Tibial nerve (tissue), 4 donors: ENCODE results near the gene STEAP1B. TPM values are rescaled to one million over a fixed set of nuclear protein-coding genes. Genes with fewer than 3 reads are reported as not detected.

ENCODE experiments used
- DNase-seq, 2 donors: peaks; one replicate each; pipeline ENCODE4 v3.0.0-alpha.2; 2019; ENCODE audit warnings: low spot score in 2 of 2
- H3K27ac ChIP-seq, 4 donors: fragments of 200-600 bp; sonication (generic) in 3 of 4; one replicate each; pipeline ENCODE4 v1.5.1; 2017 to 2019; ENCODE audit warnings: mild to moderate bottlenecking in 1 of 4
- H3K27me3 ChIP-seq, 2 donors: fragments of 200-600 bp; sonication (generic) in 1 of 2; one replicate each; pipeline versions ENCODE4 v1.5.1 to v1.6.0; 2017 to 2019
- H3K36me3 ChIP-seq, 3 donors: fragments of 200-600 bp; sonication (generic); one replicate each; pipeline ENCODE4 v1.5.1; 2018 to 2019
- H3K4me1 ChIP-seq, 4 donors: fragments of 200-600 bp; sonication (generic) in 3 of 4; one replicate each; pipeline ENCODE4 v1.5.1; 2017 to 2019
- H3K4me3 ChIP-seq, 4 donors: fragments of 200-600 bp; sonication (generic) in 3 of 4; one replicate each; pipeline ENCODE4 v1.5.1; 2017 to 2019; ENCODE audit warnings: mild to moderate bottlenecking in 1 of 4, moderate library complexity in 1 of 4
- H3K9me3 ChIP-seq, 4 donors: fragments of 200-600 bp; sonication (generic) in 3 of 4; one replicate each; pipeline ENCODE4 v1.5.1; 2017 to 2019
- CTCF ChIP-seq, 5 experiments: fragments of 200-600 bp in 3 of 5; fragments of 450-650 bp in 2 of 5; sonication (generic) in 3 of 5; IDR thresholded peaks; one replicate each; pipeline ENCODE4 v1.5.1; 2016 to 2019; ENCODE audit warnings: antibody characterized with exemption in 5 of 5, mild to moderate bottlenecking in 3 of 5, moderate library complexity in 2 of 5
- EP300 ChIP-seq, 2 donors: sonication (generic); formaldehyde crosslinking; IDR thresholded peaks; one replicate each; pipeline ENCODE4 v1.6.1; 2017; ENCODE audit warnings: antibody characterized with exemption in 2 of 2, mild to moderate bottlenecking in 1 of 2
- POLR2A ChIP-seq, 2 donors: fragments of 450-650 bp; IDR thresholded peaks; one replicate each; pipeline ENCODE4 v1.6.1; 2017; ENCODE audit warnings: antibody characterized with exemption in 2 of 2, mild to moderate bottlenecking in 2 of 2, moderate library complexity in 2 of 2
- WGBS, 2 donors: methylation state at CpG; one replicate each; pipeline ENCODE4 v1.1.5; 2018; 5-methylcytosine and 5-hydroxymethylcytosine counted together
- total RNA-seq, 4 donors: library from RNA; depleted of rRNA; stranded (reverse); fragments of >200 nt; gene quantifications; one replicate each; pipeline ENCODE4 v1.1.0, GENCODE V29; 2016

Gene STEAP1B
- total RNA-seq, 4 donors from 2014 or later, result 4.2 to 20.5 (median 14.0) TPM

DNA sequence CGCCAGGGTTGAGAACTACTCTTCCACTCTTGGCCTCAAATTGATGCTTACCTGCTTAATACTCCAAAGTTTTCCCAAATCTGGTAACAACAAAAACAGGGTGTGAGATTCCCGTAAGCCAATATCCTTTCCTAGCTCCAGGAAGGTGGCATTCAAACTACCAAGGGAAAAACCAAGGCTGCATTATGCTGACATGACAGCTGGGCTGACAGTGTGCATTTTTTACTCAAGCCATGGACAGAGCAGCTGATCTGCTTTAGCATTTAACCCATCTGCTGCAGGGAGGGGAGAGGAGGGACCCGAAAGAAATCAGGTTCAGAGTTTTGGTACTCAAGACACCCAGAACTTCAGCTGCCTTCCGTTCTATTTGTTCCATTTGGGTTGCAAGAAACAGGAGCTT, 93.3 kb downstream of the STEAP1B start:
- DNase-seq, result no peak
- Histone ChIP-seq H3K4me1 (no peaks in the 10 kb centered on the region), H3K4me3 (no peak overlapping the region), H3K27ac (no peak overlapping the region), H3K27me3 (no peaks in the 10 kb centered on the region), H3K9me3 (no peaks in the 10 kb centered on the region), H3K36me3 (no peaks in the 10 kb centered on the region)
- TF ChIP-seq CTCF (IDR thresholded peaks at IDR 0.05), result no peak
- TF ChIP-seq POLR2A (IDR thresholded peaks at IDR 0.05), result no peak
- WGBS, 2 donors, result 96 to 99% methylated on average over 4 of the region's 4 CpGs

DNA sequence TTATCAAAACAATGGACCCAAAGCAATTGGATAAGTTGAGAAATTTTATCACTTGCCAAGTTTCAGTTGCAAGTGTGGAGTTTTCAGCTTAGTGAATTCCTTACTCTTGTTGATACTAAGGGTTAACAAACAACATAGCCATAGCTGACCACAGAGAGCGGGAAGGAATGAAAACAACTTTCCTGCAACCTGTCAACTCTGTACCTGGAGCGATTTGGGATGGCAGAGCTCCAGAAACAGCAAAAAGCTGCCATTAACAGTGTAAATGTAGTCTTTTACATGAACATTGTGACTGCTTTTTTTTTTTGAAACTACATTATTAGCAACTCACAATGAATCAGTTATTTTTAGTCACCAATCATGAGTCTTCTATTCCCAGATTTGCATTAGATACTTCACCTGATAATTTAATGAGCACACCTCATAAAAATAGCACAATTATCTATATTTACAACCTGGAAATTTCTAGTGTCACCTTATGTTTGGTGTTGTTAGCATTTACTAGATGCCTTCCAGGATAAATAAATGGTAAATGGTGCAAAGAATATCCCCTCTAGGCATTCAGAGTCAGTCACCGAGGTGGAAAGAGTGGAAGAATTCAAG, 95.5 kb downstream of the STEAP1B start:
- no peak for DNase-seq
- no peak for TF ChIP-seq EP300 (IDR thresholded peaks at IDR 0.05)
- no peak for TF ChIP-seq POLR2A (IDR thresholded peaks at IDR 0.05)
- no peak for TF ChIP-seq CTCF (IDR thresholded peaks at IDR 0.05)
- 69 to 79% methylated on average over 3 of the region's 3 CpGs for WGBS, 2 donors
- Histone ChIP-seq H3K36me3 (no peaks in the 10 kb centered on the region), H3K4me1 (no peaks in the 10 kb centered on the region), H3K9me3 (no peaks in the 10 kb centered on the region), H3K4me3 (no peak overlapping the region), H3K27ac (no peak overlapping the region), H3K27me3 (no peaks in the 10 kb centered on the region)

DNA sequence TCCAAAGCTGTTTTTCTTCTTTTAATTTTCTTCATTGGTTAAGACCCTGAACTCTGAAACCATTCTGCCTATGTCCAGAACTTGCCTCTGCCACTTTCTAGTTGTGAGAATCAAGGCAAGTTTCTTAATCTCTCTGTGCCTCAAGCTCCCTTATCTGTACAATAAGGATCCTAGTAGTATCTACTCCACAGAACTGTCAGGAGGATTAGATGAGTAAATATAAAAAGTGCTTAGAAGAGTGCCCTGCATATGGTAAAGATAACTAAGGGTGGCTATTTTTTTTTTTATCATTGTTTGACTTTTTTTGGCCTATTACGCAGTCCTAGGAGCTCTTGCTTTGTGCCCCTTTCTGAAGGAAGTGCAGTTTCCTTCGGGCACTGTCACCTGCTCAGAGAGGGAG, 96.6 kb downstream of the STEAP1B start:
- Histone ChIP-seq H3K27ac (no peak overlapping the region), H3K4me3 (no peak overlapping the region), H3K27me3 (no peaks in the 10 kb centered on the region), H3K4me1 (no peaks in the 10 kb centered on the region), H3K9me3 (no peaks in the 10 kb centered on the region), H3K36me3 (no peaks in the 10 kb centered on the region)
- no peak for DNase-seq
- TF ChIP-seq EP300 (IDR thresholded peaks at IDR 0.05), result no peak
- 93 to 94% methylated on average over 2 of the region's 2 CpGs for WGBS, 2 donors

GRCh38 chr7:22402250-22402649, 97.7 kb downstream of the STEAP1B start:
- no peaks in the 10 kb centered on the region for H3K4me1 ChIP-seq
- no peak overlapping the region for H3K27ac ChIP-seq
- H3K36me3 ChIP-seq, result no peaks in the 10 kb centered on the region
- H3K27me3 ChIP-seq, result no peaks in the 10 kb centered on the region
- no peak overlapping the region for H3K4me3 ChIP-seq
- no peak for DNase-seq
- 80 to 82% methylated on average over 2 of the region's 2 CpGs for WGBS, 2 donors
- H3K9me3 ChIP-seq, result no peaks in the 10 kb centered on the region
- TF ChIP-seq CTCF (IDR thresholded peaks at IDR 0.05) (no peak), POLR2A (IDR thresholded peaks at IDR 0.05) (no peak), EP300 (IDR thresholded peaks at IDR 0.05) (no peak)

- no peaks in the 10 kb centered on the region for H3K36me3 ChIP-seq
- 94 to 98% methylated on average over 3 of the region's 3 CpGs for WGBS, 2 donors
- no peak overlapping the region for H3K4me3 ChIP-seq
- no peaks in the 10 kb centered on the region for H3K4me1 ChIP-seq
- H3K27ac ChIP-seq, result no peak overlapping the region
- no peak for DNase-seq
- H3K9me3 ChIP-seq, result no peaks in the 10 kb centered on the region
- no peak for TF ChIP-seq CTCF (IDR thresholded peaks at IDR 0.05)
- no peak for TF ChIP-seq POLR2A (IDR thresholded peaks at IDR 0.05)
- TF ChIP-seq EP300 (IDR thresholded peaks at IDR 0.05), result no peak
- H3K27me3 ChIP-seq, result no peaks in the 10 kb centered on the region
Observed at GRCh38 chr7:22400936-22401553, 98.9 kb downstream of the STEAP1B start.
